Trophoblast cell (in vitro differentiated cells and primary cell): ENCODE results near the gene THADA.

ENCODE experiments used
- DNase-seq, 2 donors: peaks; one replicate each; pipeline ENCODE4 v3.0.0-alpha.2; 2016
- H2AFZ ChIP-seq: 2 replicates; pipeline ENCODE4 v1.6.1; 2013; ENCODE audit warnings: low read length, moderate library complexity, mild to moderate bottlenecking; ENCODE audit not compliant: insufficient read depth, poor library complexity
- H2AK5ac ChIP-seq: 2 replicates; pipeline ENCODE4 v1.6.1; 2013; ENCODE audit warnings: mild to moderate bottlenecking, low read length
- H2BK120ac ChIP-seq: 2 replicates; pipeline ENCODE4 v1.6.1; 2013; ENCODE audit warnings: low read length, mild to moderate bottlenecking, moderate library complexity; ENCODE audit not compliant: insufficient read depth, poor library complexity
- H2BK12ac ChIP-seq: 2 replicates; pipeline ENCODE4 v1.6.1; 2013; ENCODE audit warnings: mild to moderate bottlenecking, low read length, moderate library complexity
- H2BK5ac ChIP-seq: 2 replicates; pipeline ENCODE4 v1.6.1; 2013; ENCODE audit warnings: low read length, low read depth, moderate library complexity, mild to moderate bottlenecking; ENCODE audit not compliant: poor library complexity
- H3K14ac ChIP-seq: 2 replicates; pipeline ENCODE4 v1.6.1; 2013; ENCODE audit warnings: mild to moderate bottlenecking, low read length
- H3K18ac ChIP-seq: 2 replicates; pipeline ENCODE4 v1.6.1; 2013; ENCODE audit warnings: mild to moderate bottlenecking, low read length
- H3K23ac ChIP-seq: 2 replicates; pipeline ENCODE4 v1.6.1; 2013; ENCODE audit warnings: low read length
- H3K27ac ChIP-seq: 2 replicates; pipeline ENCODE4 v1.5.1; 2013; ENCODE audit warnings: low read depth, mild to moderate bottlenecking, inconsistent platforms, low read length, moderate library complexity
- H3K27me3 ChIP-seq: 2 replicates; pipeline ENCODE4 v1.6.1; 2013; ENCODE audit warnings: inconsistent platforms, mild to moderate bottlenecking, low read length, moderate library complexity; ENCODE audit not compliant: insufficient read depth
- H3K36me3 ChIP-seq, 2 experiments: 1 replicate in 1 of 2; 2 replicates in 1 of 2; pipeline ENCODE4 v1.6.1; 2013; ENCODE audit warnings: low read length in 2 of 2, mild to moderate bottlenecking in 2 of 2, moderate library complexity in 1 of 2; ENCODE audit not compliant: insufficient read depth in 2 of 2, control insufficient read depth in 1 of 2
- H3K4ac ChIP-seq: 2 replicates; pipeline ENCODE4 v1.6.1; 2013; ENCODE audit warnings: low read depth, mild to moderate bottlenecking, low read length, moderate library complexity
- H3K4me1 ChIP-seq, 2 experiments: 1 replicate in 1 of 2; 2 replicates in 1 of 2; pipeline ENCODE4 v1.6.1; 2013; ENCODE audit warnings: low read length in 2 of 2, mild to moderate bottlenecking in 2 of 2, moderate library complexity in 1 of 2; ENCODE audit not compliant: insufficient read depth in 2 of 2, control insufficient read depth in 1 of 2
- H3K4me2 ChIP-seq: 2 replicates; pipeline ENCODE4 v1.6.1; 2013; ENCODE audit warnings: inconsistent platforms, mild to moderate bottlenecking, low read length, moderate library complexity
- H3K4me3 ChIP-seq: 2 replicates; pipeline ENCODE4 v1.5.1; 2013; ENCODE audit warnings: mild to moderate bottlenecking, low read depth, low read length, inconsistent platforms
- H3K79me1 ChIP-seq: one replicate; pipeline ENCODE4 v1.6.1; 2013; ENCODE audit warnings: low read length
- H3K79me2 ChIP-seq: 2 replicates; pipeline ENCODE4 v1.6.1; 2013; ENCODE audit warnings: low read length, mild to moderate bottlenecking; ENCODE audit not compliant: control insufficient read depth, insufficient read depth, poor library complexity
- H3K9ac ChIP-seq: 2 replicates; pipeline ENCODE4 v1.6.1; 2013; ENCODE audit warnings: mild to moderate bottlenecking, low read length
- H3K9me3 ChIP-seq: 2 replicates; pipeline ENCODE4 v1.6.1; 2013; ENCODE audit warnings: low read depth, mild to moderate bottlenecking, control low read depth, inconsistent platforms, low read length; ENCODE audit not compliant: insufficient read depth
- H4K12ac ChIP-seq: 2 replicates; pipeline ENCODE4 v1.6.1; 2013; ENCODE audit warnings: low read depth, mild to moderate bottlenecking, low read length, moderate library complexity
- H4K8ac ChIP-seq: 2 replicates; pipeline ENCODE4 v1.6.1; 2013; ENCODE audit warnings: low read depth, mild to moderate bottlenecking, low read length, moderate library complexity
- H4K91ac ChIP-seq: one replicate; pipeline ENCODE4 v1.6.1; 2013; ENCODE audit warnings: low read depth, mild to moderate bottlenecking, low read length, moderate library complexity
- WGBS: extraction: QIAGEN DNeasy Blood & Tissue Kit; methylation state at CpG from one replicate; pipeline ENCODE4 v1.1.7; 2013; ENCODE audit warnings: missing lambda C conversion rate; ENCODE audit not compliant: insufficient read length, insufficient coverage; ENCODE audit errors: extremely low coverage; 5-methylcytosine and 5-hydroxymethylcytosine counted together

The THADA gene

GRCh38 chr2:43429369-43429768 lies 166.5 kb downstream of the THADA start:
- Histone ChIP-seq H3K27ac (no peak overlapping the region), H3K36me3 (peaks cover 0 to 2% of the 10 kb centered on the region in 2 experiments), H3K4me2 (no peak overlapping the region), H3K14ac (no peak overlapping the region), H2BK5ac (no peak overlapping the region), H4K12ac (no peak overlapping the region), H3K27me3 (no peaks in the 10 kb centered on the region), H4K8ac (no peak overlapping the region), H3K79me2 (no peaks in the 10 kb centered on the region), H3K18ac (no peak overlapping the region), H3K4me1 (peaks cover 7 to 10% of the 10 kb centered on the region in 2 experiments), H4K91ac (no peak overlapping the region), H2BK120ac (no peak overlapping the region), H3K9me3 (no peaks in the 10 kb centered on the region), H3K23ac (no peak overlapping the region), H3K4me3 (no peak overlapping the region), H3K9ac (no peak overlapping the region), H2AFZ (no peak overlapping the region), H3K4ac (no peak overlapping the region), H3K79me1 (peaks cover 16% of the 10 kb centered on the region), H2BK12ac (no peak overlapping the region), H2AK5ac (no peak overlapping the region)
- DNase-seq, result no peak
- WGBS, result no CpG with 5 or more reads among the region's 3 CpGs

GRCh38 chr2:43427032-43427424 lies 168.8 kb downstream of the THADA start:
- no peaks in the 10 kb centered on the region for H3K9me3 ChIP-seq
- H4K8ac ChIP-seq, result peak overlapping the region; percentile 13
- H3K4me3 ChIP-seq, result no peak overlapping the region
- H3K9ac ChIP-seq, result no peak overlapping the region
- no peak overlapping the region for H3K4me2 ChIP-seq
- H3K4me1 ChIP-seq, result peaks cover 7 to 10% of the 10 kb centered on the region in 2 experiments
- H2BK120ac ChIP-seq, result peak overlapping the region; percentile 70
- no peak overlapping the region for H3K23ac ChIP-seq
- no peak overlapping the region for H2AFZ ChIP-seq
- no CpG with 5 or more reads among the region's 8 CpGs for WGBS
- no peaks in the 10 kb centered on the region for H3K79me2 ChIP-seq
- H3K4ac ChIP-seq, result peak overlapping the region; percentile 9
- peak overlapping the region; percentile 12 for H3K14ac ChIP-seq
- H2BK5ac ChIP-seq, result peak overlapping the region; percentile 15
- peak overlapping the region; percentile 58 for H2BK12ac ChIP-seq
- H4K91ac ChIP-seq, result peak overlapping the region; percentile 78
- peaks cover 0 to 2% of the 10 kb centered on the region in 2 experiments for H3K36me3 ChIP-seq
- peak overlapping the region; percentile 62 for H3K27ac ChIP-seq
- peak overlapping the region; percentile 13 for H3K18ac ChIP-seq
- peak overlapping the region; percentile 16 for H2AK5ac ChIP-seq
- no peaks in the 10 kb centered on the region for H3K27me3 ChIP-seq
- no peak overlapping the region for H4K12ac ChIP-seq
- peaks cover 19% of the 10 kb centered on the region for H3K79me1 ChIP-seq
- no peak for DNase-seq

- Histone ChIP-seq H3K4ac (no peak overlapping the region), H2BK5ac (no peak overlapping the region), H3K9ac (no peak overlapping the region), H3K79me1 (peaks cover 19% of the 10 kb centered on the region), H2AK5ac (no peak overlapping the region), H3K36me3 (peaks cover 0 to 2% of the 10 kb centered on the region in 2 experiments), H3K27me3 (no peaks in the 10 kb centered on the region), H3K18ac (no peak overlapping the region), H2BK120ac (no peak overlapping the region), H3K9me3 (no peaks in the 10 kb centered on the region), H3K4me3 (no peak overlapping the region), H3K79me2 (no peaks in the 10 kb centered on the region), H3K23ac (no peak overlapping the region), H3K4me2 (no peak overlapping the region), H4K8ac (no peak overlapping the region), H3K27ac (peak overlapping the region; percentile 62), H2AFZ (no peak overlapping the region), H3K4me1 (peaks cover 7 to 10% of the 10 kb centered on the region in 2 experiments), H4K91ac (no peak overlapping the region), H2BK12ac (no peak overlapping the region), H3K14ac (no peak overlapping the region), H4K12ac (no peak overlapping the region)
- no CpG with 5 or more reads among the region's 3 CpGs for WGBS
- peak; percentile 80 to 89 for DNase-seq
Measured at GRCh38 chr2:43426305-43427031, 169.4 kb downstream of the THADA start.

- H3K14ac ChIP-seq, result peak overlapping the region; percentile 97
- peak overlapping the region; percentile 96 for H2BK5ac ChIP-seq
- H4K8ac ChIP-seq, result peak overlapping the region; percentile 59
- no peaks in the 10 kb centered on the region for H3K27me3 ChIP-seq
- no peak overlapping the region for H3K18ac ChIP-seq
- no peak overlapping the region for H3K4me2 ChIP-seq
- H3K4me1 ChIP-seq, result peaks cover 9 to 14% of the 10 kb centered on the region in 2 experiments
- no peak overlapping the region for H3K23ac ChIP-seq
- peaks cover 0 to 2% of the 10 kb centered on the region in 2 experiments for H3K36me3 ChIP-seq
- peaks cover 19% of the 10 kb centered on the region for H3K79me1 ChIP-seq
- peak overlapping the region; percentile 98 for H2BK120ac ChIP-seq
- H4K12ac ChIP-seq, result no peak overlapping the region
- no peak overlapping the region for H3K9ac ChIP-seq
- WGBS, result no CpG with 5 or more reads among the region's 1 CpG
- peak overlapping the region; percentile 99 for H2AK5ac ChIP-seq
- no peak overlapping the region for H2AFZ ChIP-seq
- peak overlapping the region; percentile 61 for H3K27ac ChIP-seq
- H3K9me3 ChIP-seq, result no peaks in the 10 kb centered on the region
- peak overlapping the region; percentile 81 for H4K91ac ChIP-seq
- DNase-seq, result no peak
- H3K4me3 ChIP-seq, result no peak overlapping the region
- H3K79me2 ChIP-seq, result no peaks in the 10 kb centered on the region
- H2BK12ac ChIP-seq, result peak overlapping the region; percentile 97
- H3K4ac ChIP-seq, result peak overlapping the region; percentile 84
Measured at GRCh38 chr2:43425659-43426058, 170.2 kb downstream of the THADA start.
